Measurements from ENCODE around the gene CHST11. TPM values are rescaled to one million over a fixed set of nuclear protein-coding genes. Genes with fewer than 3 reads are reported as not detected.
A peak's percentile ranks its signal among the peaks of the same experiment; 100 is the strongest.

The CHST11 gene
- total and polyA plus RNA-seq, 9 of the 15 experiments (the other 6 are each of a cell fraction or from before 2014, with no cell fraction given) = 2.3 to 38.7 (median 15.0) TPM

DNA sequence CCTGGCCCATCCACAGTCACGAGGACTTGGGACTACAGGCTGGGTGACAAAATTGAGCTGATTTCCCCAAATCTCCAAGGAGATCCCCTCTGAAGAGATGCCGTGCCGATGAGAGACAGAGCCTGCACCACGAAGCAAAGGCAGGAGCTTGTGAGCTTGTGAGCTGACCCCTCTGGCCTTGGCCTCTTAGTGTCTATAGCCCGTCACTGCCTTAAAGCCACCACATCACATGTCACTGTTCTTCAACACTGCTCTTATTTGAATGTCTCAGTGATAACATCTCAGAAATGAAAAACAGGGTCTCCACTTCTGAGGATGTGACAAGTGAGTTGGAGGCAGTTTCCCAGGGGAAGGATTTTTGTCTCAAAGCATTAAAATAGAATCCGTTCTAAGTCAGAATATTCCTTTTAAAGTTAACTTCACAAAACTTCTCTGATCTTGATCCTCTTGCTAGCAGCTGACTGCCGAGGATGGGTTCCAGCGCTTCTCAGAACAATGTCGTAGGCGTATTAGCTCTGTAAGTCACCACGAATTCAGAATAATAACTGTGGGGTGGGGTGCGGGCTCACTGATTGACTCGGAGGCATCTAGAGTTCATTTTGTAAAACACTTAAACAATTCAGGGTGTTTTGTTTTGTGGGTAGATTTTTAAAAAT is 37.5 kb downstream of the CHST11 start (continued):
- TF ChIP-seq, protein P1, sequence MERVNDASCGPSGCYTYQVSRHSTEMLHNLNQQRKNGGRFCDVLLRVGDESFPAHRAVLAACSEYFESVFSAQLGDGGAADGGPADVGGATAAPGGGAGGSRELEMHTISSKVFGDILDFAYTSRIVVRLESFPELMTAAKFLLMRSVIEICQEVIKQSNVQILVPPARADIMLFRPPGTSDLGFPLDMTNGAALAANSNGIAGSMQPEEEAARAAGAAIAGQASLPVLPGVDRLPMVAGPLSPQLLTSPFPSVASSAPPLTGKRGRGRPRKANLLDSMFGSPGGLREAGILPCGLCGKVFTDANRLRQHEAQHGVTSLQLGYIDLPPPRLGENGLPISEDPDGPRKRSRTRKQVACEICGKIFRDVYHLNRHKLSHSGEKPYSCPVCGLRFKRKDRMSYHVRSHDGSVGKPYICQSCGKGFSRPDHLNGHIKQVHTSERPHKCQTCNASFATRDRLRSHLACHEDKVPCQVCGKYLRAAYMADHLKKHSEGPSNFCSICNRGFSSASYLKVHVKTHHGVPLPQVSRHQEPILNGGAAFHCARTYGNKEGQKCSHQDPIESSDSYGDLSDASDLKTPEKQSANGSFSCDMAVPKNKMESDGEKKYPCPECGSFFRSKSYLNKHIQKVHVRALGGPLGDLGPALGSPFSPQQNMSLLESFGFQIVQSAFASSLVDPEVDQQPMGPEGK (CRISPR knock-in tag; IDR thresholded peaks at IDR 0.05; ENCODE audit: borderline replicate concordance) = 0 out of 2 replicates have a peak, but pooled peaks have one; percentile 11
- TF ChIP-seq, protein P2, sequence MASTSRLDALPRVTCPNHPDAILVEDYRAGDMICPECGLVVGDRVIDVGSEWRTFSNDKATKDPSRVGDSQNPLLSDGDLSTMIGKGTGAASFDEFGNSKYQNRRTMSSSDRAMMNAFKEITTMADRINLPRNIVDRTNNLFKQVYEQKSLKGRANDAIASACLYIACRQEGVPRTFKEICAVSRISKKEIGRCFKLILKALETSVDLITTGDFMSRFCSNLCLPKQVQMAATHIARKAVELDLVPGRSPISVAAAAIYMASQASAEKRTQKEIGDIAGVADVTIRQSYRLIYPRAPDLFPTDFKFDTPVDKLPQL (IDR thresholded peaks at IDR 0.05; ENCODE audit: extremely low read depth, insufficient read length) = no peak
- TF ChIP-seq TBP (optimal IDR thresholded peaks at IDR 0.05; ENCODE audit: low read depth, low read length) = peak; percentile 25
- no peak for TF ChIP-seq NR2C1 (IDR thresholded peaks at IDR 0.05)
- 0 out of 2 replicates have a peak, but pooled peaks have one; percentile 12 for TF ChIP-seq NR2C1 (tag; IDR thresholded peaks at IDR 0.05)
- 0 out of 4 replicates have a peak, but pooled peaks of 1 of the 2 experiments have one; percentile 27 for TF ChIP-seq MAZ (CRISPR knock-in tag; conservative IDR thresholded peaks at IDR 0.05 in 1 of 2, IDR thresholded peaks at IDR 0.05 in 1 of 2)
- TF ChIP-seq, protein P3, sequence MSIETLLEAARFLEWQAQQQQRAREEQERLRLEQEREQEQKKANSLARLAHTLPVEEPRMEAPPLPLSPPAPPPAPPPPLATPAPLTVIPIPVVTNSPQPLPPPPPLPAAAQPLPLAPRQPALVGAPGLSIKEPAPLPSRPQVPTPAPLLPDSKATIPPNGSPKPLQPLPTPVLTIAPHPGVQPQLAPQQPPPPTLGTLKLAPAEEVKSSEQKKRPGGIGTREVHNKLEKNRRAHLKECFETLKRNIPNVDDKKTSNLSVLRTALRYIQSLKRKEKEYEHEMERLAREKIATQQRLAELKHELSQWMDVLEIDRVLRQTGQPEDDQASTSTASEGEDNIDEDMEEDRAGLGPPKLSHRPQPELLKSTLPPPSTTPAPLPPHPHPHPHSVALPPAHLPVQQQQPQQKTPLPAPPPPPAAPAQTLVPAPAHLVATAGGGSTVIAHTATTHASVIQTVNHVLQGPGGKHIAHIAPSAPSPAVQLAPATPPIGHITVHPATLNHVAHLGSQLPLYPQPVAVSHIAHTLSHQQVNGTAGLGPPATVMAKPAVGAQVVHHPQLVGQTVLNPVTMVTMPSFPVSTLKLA (conservative IDR thresholded peaks at IDR 0.05) = peak in 1 of 2 experiments; percentile 42; a peak in 2 of 4 replicates
- TF ChIP-seq, protein P4, sequence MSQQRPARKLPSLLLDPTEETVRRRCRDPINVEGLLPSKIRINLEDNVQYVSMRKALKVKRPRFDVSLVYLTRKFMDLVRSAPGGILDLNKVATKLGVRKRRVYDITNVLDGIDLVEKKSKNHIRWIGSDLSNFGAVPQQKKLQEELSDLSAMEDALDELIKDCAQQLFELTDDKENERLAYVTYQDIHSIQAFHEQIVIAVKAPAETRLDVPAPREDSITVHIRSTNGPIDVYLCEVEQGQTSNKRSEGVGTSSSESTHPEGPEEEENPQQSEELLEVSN (IDR thresholded peaks at IDR 0.05; ENCODE audit: borderline replicate concordance in 1 of 2, extremely low read depth in 1 of 2, insufficient read depth in 1 of 2, insufficient read length in 1 of 2, low read depth in 1 of 2, low read length in 1 of 2, poor library complexity in 1 of 2, severe bottlenecking in 1 of 2) = peak in 1 of 2 experiments; percentile 16
- TF ChIP-seq SMARCA4 (IDR thresholded peaks at IDR 0.05) = 0 out of 2 replicates have a peak, but pooled peaks have one; percentile 35
- TF ChIP-seq, protein P5, sequence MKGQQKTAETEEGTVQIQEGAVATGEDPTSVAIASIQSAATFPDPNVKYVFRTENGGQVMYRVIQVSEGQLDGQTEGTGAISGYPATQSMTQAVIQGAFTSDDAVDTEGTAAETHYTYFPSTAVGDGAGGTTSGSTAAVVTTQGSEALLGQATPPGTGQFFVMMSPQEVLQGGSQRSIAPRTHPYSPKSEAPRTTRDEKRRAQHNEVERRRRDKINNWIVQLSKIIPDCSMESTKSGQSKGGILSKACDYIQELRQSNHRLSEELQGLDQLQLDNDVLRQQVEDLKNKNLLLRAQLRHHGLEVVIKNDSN (CRISPR knock-in tag; IDR thresholded peaks at IDR 0.05) = peak; percentile 44; the same call in 1 of the 2 replicates
- TF ChIP-seq RBM34 (IDR thresholded peaks at IDR 0.05; ENCODE audit: borderline replicate concordance, insufficient read depth, low read length) = no peak
- TF ChIP-seq ZNF766 (CRISPR knock-in tag; conservative IDR thresholded peaks at IDR 0.05) = peak; percentile 40; the same call in 1 of the 2 replicates
- TF ChIP-seq HNRNPUL1 (IDR thresholded peaks at IDR 0.05; ENCODE audit: low read length) = no peak
- 0 out of 2 replicates have a peak, but pooled peaks have one; percentile 6 for TF ChIP-seq BCL6 (CRISPR knock-in tag; IDR thresholded peaks at IDR 0.05)
- peak; percentile 61 for TF ChIP-seq L3MBTL2 (IDR thresholded peaks at IDR 0.05)
- TF ChIP-seq RBM22 (IDR thresholded peaks at IDR 0.05; ENCODE audit: low read depth, low read length, poor library complexity, severe bottlenecking) = no peak
